Measurements from ENCODE around the gene GALT. TPM values are rescaled to one million over a fixed set of nuclear protein-coding genes. Genes with fewer than 3 reads are reported as not detected.

Gene GALT
- total and polyA plus RNA-seq, 2 of the 13 experiments (the other 11 are each of a cell fraction or from before 2014, with no cell fraction given) = 40.4 to 46.3 TPM

- TF ChIP-seq AKNA (CRISPR knock-in tag; IDR thresholded peaks at IDR 0.05; ENCODE audit: borderline replicate concordance) (no peak), ZNF549 (CRISPR knock-in tag; IDR thresholded peaks at IDR 0.05) (no peak), DNMT1 (CRISPR knock-in tag; IDR thresholded peaks at IDR 0.05) (no peak), NONO (IDR thresholded peaks at IDR 0.05) (no peak), NONO (CRISPR knock-in tag; conservative IDR thresholded peaks at IDR 0.05) (peak; percentile 83), MTA3 (CRISPR knock-in tag; IDR thresholded peaks at IDR 0.05) (no peak), PHF5A (CRISPR knock-in tag; IDR thresholded peaks at IDR 0.05; ENCODE audit: low read depth, unreplicated experiment) (peak; percentile 38), ZNF10 (CRISPR knock-in tag; IDR thresholded peaks at IDR 0.05; ENCODE audit: borderline replicate concordance, low read depth) (no peak), RFX3 (CRISPR knock-in tag; IDR thresholded peaks at IDR 0.05) (no peak), FOXC1 (CRISPR knock-in tag; IDR thresholded peaks at IDR 0.05; ENCODE audit: borderline replicate concordance) (no peak; the same call in 1 of the 2 replicates), PAXIP1 (CRISPR knock-in tag; conservative IDR thresholded peaks at IDR 0.05) (peak; percentile 88), DDIT3 (CRISPR knock-in tag; IDR thresholded peaks at IDR 0.05) (no peak), HDAC6 (IDR thresholded peaks at IDR 0.05; ENCODE audit: low read depth, low read length) (no peak), RAD51 (IDR thresholded peaks at IDR 0.05; ENCODE audit: borderline replicate concordance) (no peak), CSRNP1 (CRISPR knock-in tag; IDR thresholded peaks at IDR 0.05) (no peak), ZNF501 (CRISPR knock-in tag; IDR thresholded peaks at IDR 0.05) (no peak; the same call in 1 of the 2 replicates), ZNF607 (CRISPR knock-in tag; IDR thresholded peaks at IDR 0.05; ENCODE audit: borderline replicate concordance) (no peak)
Measured at GRCh38 chr9:34651876-34652601, 5.6 kb downstream of the GALT start, which contains the start of gene IL11RA (continued).

Data from HepG2 (cell line).